ENCODE data around the gene BCR. TPM values are rescaled to one million over a fixed set of nuclear protein-coding genes. Genes with fewer than 3 reads are reported as not detected.

BCR gene
- total and polyA plus RNA-seq, 2 of the 13 experiments (the other 11 are each of a cell fraction or from before 2014, with no cell fraction given): 19.9 to 33.6 TPM

DNA sequence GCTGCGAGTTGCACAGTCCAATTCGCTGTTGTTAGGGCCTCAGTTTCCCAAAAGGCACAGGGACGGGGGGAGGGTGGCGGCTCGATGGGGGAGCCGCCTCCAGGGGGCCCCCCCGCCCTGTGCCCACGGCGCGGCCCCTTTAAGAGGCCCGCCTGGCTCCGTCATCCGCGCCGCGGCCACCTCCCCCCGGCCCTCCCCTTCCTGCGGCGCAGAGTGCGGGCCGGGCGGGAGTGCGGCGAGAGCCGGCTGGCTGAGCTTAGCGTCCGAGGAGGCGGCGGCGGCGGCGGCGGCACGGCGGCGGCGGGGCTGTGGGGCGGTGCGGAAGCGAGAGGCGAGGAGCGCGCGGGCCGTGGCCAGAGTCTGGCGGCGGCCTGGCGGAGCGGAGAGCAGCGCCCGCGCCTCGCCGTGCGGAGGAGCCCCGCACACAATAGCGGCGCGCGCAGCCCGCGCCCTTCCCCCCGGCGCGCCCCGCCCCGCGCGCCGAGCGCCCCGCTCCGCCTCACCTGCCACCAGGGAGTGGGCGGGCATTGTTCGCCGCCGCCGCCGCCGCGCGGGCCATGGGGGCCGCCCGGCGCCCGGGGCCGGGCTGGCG, at the start of gene BCR (continued):
- TF ChIP-seq ZNF841 (CRISPR knock-in tag; IDR thresholded peaks at IDR 0.05; ENCODE audit: borderline replicate concordance) (no peak), ZBTB40 (IDR thresholded peaks at IDR 0.05) (no peak), ZBTB40 (CRISPR knock-in tag; IDR thresholded peaks at IDR 0.05) (no peak), ZMAT5 (CRISPR knock-in tag; IDR thresholded peaks at IDR 0.05; ENCODE audit: borderline replicate concordance, low read depth) (no peak), ZSCAN22 (CRISPR knock-in tag; IDR thresholded peaks at IDR 0.05) (no peak), PLRG1 (conservative IDR thresholded peaks at IDR 0.05) (no peak), ZNF616 (CRISPR knock-in tag; IDR thresholded peaks at IDR 0.05; ENCODE audit: low read depth) (no peak), SIX4 (CRISPR knock-in tag; IDR thresholded peaks at IDR 0.05) (no peak), FOSL2 (CRISPR knock-in tag; IDR thresholded peaks at IDR 0.05) (no peak), FOXP4 (CRISPR knock-in tag; IDR thresholded peaks at IDR 0.05) (no peak), NCOA1 (CRISPR knock-in tag; IDR thresholded peaks at IDR 0.05) (no peak), ZNF792 (CRISPR knock-in tag; IDR thresholded peaks at IDR 0.05) (no peak), MIER3 (CRISPR knock-in tag; IDR thresholded peaks at IDR 0.05; ENCODE audit: borderline replicate concordance) (no peak), MAFK (conservative IDR thresholded peaks at IDR 0.05 in 1 of 2, IDR thresholded peaks at IDR 0.05 in 1 of 2; ENCODE audit: low read length in 2 of 2) (no peak), ZNF629 (CRISPR knock-in tag; conservative IDR thresholded peaks at IDR 0.05) (no peak), ZFAT (CRISPR knock-in tag; conservative IDR thresholded peaks at IDR 0.05) (no peak)
- TF ChIP-seq, protein P1, sequence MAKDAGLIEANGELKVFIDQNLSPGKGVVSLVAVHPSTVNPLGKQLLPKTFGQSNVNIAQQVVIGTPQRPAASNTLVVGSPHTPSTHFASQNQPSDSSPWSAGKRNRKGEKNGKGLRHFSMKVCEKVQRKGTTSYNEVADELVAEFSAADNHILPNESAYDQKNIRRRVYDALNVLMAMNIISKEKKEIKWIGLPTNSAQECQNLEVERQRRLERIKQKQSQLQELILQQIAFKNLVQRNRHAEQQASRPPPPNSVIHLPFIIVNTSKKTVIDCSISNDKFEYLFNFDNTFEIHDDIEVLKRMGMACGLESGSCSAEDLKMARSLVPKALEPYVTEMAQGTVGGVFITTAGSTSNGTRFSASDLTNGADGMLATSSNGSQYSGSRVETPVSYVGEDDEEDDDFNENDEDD (CRISPR knock-in tag; IDR thresholded peaks at IDR 0.05; ENCODE audit: borderline replicate concordance): peak; percentile 39; the same call in 1 of the 2 replicates
